Measurements from ENCODE around the gene PHLDB3.
"Not testable (repeated sequence)": the region's sequence is repeated elsewhere in the genome, so short reads cannot be mapped to it uniquely, and the experiment has no call there.

The PHLDB3 gene

GRCh38 chr19:43444531-43445287 is 59.8 kb downstream of the PHLDB3 start:
- Histone ChIP-seq H3K36me3 (ENCODE audit: control insufficient read depth, insufficient read depth, low read length) (no peaks in the 10 kb centered on the region), H3K27me3 (replicated peaks; ENCODE audit: control insufficient read depth, insufficient read depth, low read length) (no peaks in the 10 kb centered on the region), H3K4me3 (replicated peaks; ENCODE audit: low read depth, low read length) (no peak overlapping the region)
- DNase-seq (ENCODE audit: extremely low read depth, insufficient read length) = no peak
- no peak for TF ChIP-seq CTCF (IDR thresholded peaks at IDR 0.05; ENCODE audit: insufficient read depth, low read length, poor library complexity, severe bottlenecking)

- not testable (repeated sequence) for H3K27me3 ChIP-seq (replicated peaks; ENCODE audit: control insufficient read depth, insufficient read depth, low read length); H3K36me3 ChIP-seq (ENCODE audit: control insufficient read depth, insufficient read depth, low read length); H3K4me3 ChIP-seq (replicated peaks; ENCODE audit: low read depth, low read length); DNase-seq (ENCODE audit: extremely low read depth, insufficient read length)
Measured at GRCh38 chr19:43444091-43444490, 60.5 kb downstream of the PHLDB3 start.

- Histone ChIP-seq H3K36me3 (ENCODE audit: control insufficient read depth, insufficient read depth, low read length) (no peaks in the 10 kb centered on the region), H3K4me3 (replicated peaks; ENCODE audit: low read depth, low read length) (no peak overlapping the region), H3K27me3 (replicated peaks; ENCODE audit: control insufficient read depth, insufficient read depth, low read length) (no peaks in the 10 kb centered on the region)
- TF ChIP-seq CTCF (IDR thresholded peaks at IDR 0.05; ENCODE audit: insufficient read depth, low read length, poor library complexity, severe bottlenecking) = no peak
- no peak for DNase-seq (ENCODE audit: extremely low read depth, insufficient read length)
Measured at GRCh38 chr19:43441716-43442115, 62.8 kb downstream of the PHLDB3 start.

- no peak for TF ChIP-seq CTCF (IDR thresholded peaks at IDR 0.05; ENCODE audit: insufficient read depth, low read length, poor library complexity, severe bottlenecking)
- DNase-seq (ENCODE audit: extremely low read depth, insufficient read length) = no peak
- no peaks in the 10 kb centered on the region for H3K27me3 ChIP-seq (replicated peaks; ENCODE audit: control insufficient read depth, insufficient read depth, low read length)
- H3K4me3 ChIP-seq (replicated peaks; ENCODE audit: low read depth, low read length) = no peak overlapping the region
- no peaks in the 10 kb centered on the region for H3K36me3 ChIP-seq (ENCODE audit: control insufficient read depth, insufficient read depth, low read length)
Measured at GRCh38 chr19:43439709-43440063, 64.9 kb downstream of the PHLDB3 start.

GRCh38 chr19:43439032-43439708 is 65.4 kb downstream of the PHLDB3 start:
- H3K36me3 ChIP-seq (ENCODE audit: control insufficient read depth, insufficient read depth, low read length) = no peaks in the 10 kb centered on the region
- TF ChIP-seq CTCF (IDR thresholded peaks at IDR 0.05; ENCODE audit: insufficient read depth, low read length, poor library complexity, severe bottlenecking) = no peak
- DNase-seq (ENCODE audit: extremely low read depth, insufficient read length) = peak; percentile 16
- no peaks in the 10 kb centered on the region for H3K27me3 ChIP-seq (replicated peaks; ENCODE audit: control insufficient read depth, insufficient read depth, low read length)
- no peak overlapping the region for H3K4me3 ChIP-seq (replicated peaks; ENCODE audit: low read depth, low read length)

- Histone ChIP-seq H3K27me3 (replicated peaks; ENCODE audit: control insufficient read depth, insufficient read depth, low read length) (no peaks in the 10 kb centered on the region), H3K36me3 (ENCODE audit: control insufficient read depth, insufficient read depth, low read length) (no peaks in the 10 kb centered on the region), H3K4me3 (replicated peaks; ENCODE audit: low read depth, low read length) (no peak overlapping the region)
- no peak for TF ChIP-seq CTCF (IDR thresholded peaks at IDR 0.05; ENCODE audit: insufficient read depth, low read length, poor library complexity, severe bottlenecking)
- no peak for DNase-seq (ENCODE audit: extremely low read depth, insufficient read length)
Measured at GRCh38 chr19:43438291-43439031, 66.1 kb downstream of the PHLDB3 start.
